ENCODE results near the gene MLH3.

Gene MLH3

DNA sequence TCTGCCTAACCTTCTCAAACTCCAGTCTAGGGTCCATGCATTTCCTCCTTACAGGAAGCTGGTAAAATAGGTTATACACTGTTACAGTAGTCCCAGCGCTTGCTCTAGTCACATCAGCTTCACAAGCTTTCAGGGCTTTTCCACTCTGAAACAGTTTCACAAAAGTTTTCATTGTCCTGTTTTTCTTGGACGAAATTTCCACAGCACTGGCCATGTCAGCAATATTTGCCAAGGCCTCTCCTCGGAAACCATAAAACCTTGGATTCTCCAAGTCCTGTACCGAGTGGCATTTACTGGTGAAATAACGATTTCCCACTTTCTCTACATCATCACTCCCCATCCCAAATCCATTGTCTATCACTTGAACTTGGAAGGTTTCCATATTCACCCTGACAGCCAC, 2.1 kb downstream of the MLH3 start:
- WGBS (ENCODE audit: extremely low coverage, insufficient coverage, insufficient read length): no CpG with 5 or more reads among the region's 5 CpGs
- H3K9ac ChIP-seq (ENCODE audit: low read length): no peak overlapping the region
- no peak overlapping the region for H2BK12ac ChIP-seq (ENCODE audit: low read length)
- H3K36me3 ChIP-seq (ENCODE audit: control insufficient read depth in 1 of 2, insufficient read depth in 2 of 2, low read length in 2 of 2): peaks cover 0 to 2% of the 10 kb centered on the region in 2 experiments
- no peak overlapping the region for H4K12ac ChIP-seq (ENCODE audit: low read depth, low read length)
- no peak overlapping the region for H4K8ac ChIP-seq (ENCODE audit: low read depth, low read length)
- H2AK5ac ChIP-seq (ENCODE audit: low read length): no peak overlapping the region
- H2AFZ ChIP-seq (ENCODE audit: insufficient read depth, low read length, poor library complexity): no peak overlapping the region
- no peak overlapping the region for H2BK5ac ChIP-seq (ENCODE audit: low read depth, low read length, poor library complexity)
- no peak overlapping the region for H3K14ac ChIP-seq (ENCODE audit: low read length)
- H3K18ac ChIP-seq (ENCODE audit: low read length): no peak overlapping the region
- H3K9me3 ChIP-seq (ENCODE audit: insufficient read depth, low read depth, low read length): no peaks in the 10 kb centered on the region
- no peak overlapping the region for H3K23ac ChIP-seq (ENCODE audit: low read length)
- no peak overlapping the region for H3K4me2 ChIP-seq (ENCODE audit: low read length)
- H3K4ac ChIP-seq (ENCODE audit: low read depth, low read length): no peak overlapping the region
- H4K91ac ChIP-seq (ENCODE audit: low read depth, low read length): no peak overlapping the region
- H3K4me1 ChIP-seq (ENCODE audit: control insufficient read depth in 1 of 2, insufficient read depth in 2 of 2, low read length in 2 of 2): peaks cover 0 to 3% of the 10 kb centered on the region in 2 experiments
- no peaks in the 10 kb centered on the region for H3K27me3 ChIP-seq (ENCODE audit: insufficient read depth, low read length)
- no peak overlapping the region for H3K27ac ChIP-seq (ENCODE audit: low read depth, low read length)
- peaks cover 5% of the 10 kb centered on the region for H3K79me2 ChIP-seq (ENCODE audit: control insufficient read depth, insufficient read depth, low read length, poor library complexity)
- no peak overlapping the region for H3K4me3 ChIP-seq (ENCODE audit: low read depth, low read length)
- H2BK120ac ChIP-seq (ENCODE audit: insufficient read depth, low read length, poor library complexity): no peak overlapping the region
- DNase-seq: no peak
- peaks cover 6% of the 10 kb centered on the region for H3K79me1 ChIP-seq (ENCODE audit: low read length)

DNA sequence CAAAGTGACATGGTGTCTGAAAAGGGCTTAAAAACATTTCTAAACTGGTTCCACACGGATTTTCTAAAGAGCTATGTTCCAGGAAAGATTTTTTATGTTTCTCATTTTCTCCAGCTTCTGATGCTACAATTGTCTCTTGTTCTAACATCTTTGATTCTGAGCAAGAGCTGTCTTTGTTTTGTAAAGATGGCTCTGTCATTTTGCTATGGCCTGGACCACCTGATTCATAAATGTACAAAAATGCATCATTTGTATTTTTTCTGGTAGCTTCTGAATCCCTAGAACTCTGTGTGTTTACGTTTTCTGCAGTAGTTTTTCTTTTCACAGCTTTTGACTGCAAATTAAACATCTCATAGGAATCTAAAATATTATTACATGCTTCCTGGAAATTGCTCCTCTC, 3.2 kb downstream of the MLH3 start:
- H2BK120ac ChIP-seq (ENCODE audit: insufficient read depth, low read length, poor library complexity): no peak overlapping the region
- H2AFZ ChIP-seq (ENCODE audit: insufficient read depth, low read length, poor library complexity): no peak overlapping the region
- no peak overlapping the region for H4K91ac ChIP-seq (ENCODE audit: low read depth, low read length)
- DNase-seq: no peak
- no peak overlapping the region for H3K9ac ChIP-seq (ENCODE audit: low read length)
- H3K4me3 ChIP-seq (ENCODE audit: low read depth, low read length): no peak overlapping the region
- no peak overlapping the region for H3K23ac ChIP-seq (ENCODE audit: low read length)
- no peak overlapping the region for H2AK5ac ChIP-seq (ENCODE audit: low read length)
- H4K8ac ChIP-seq (ENCODE audit: low read depth, low read length): no peak overlapping the region
- no peak overlapping the region for H2BK12ac ChIP-seq (ENCODE audit: low read length)
- no peak overlapping the region for H2BK5ac ChIP-seq (ENCODE audit: low read depth, low read length, poor library complexity)
- peaks cover 6% of the 10 kb centered on the region for H3K79me1 ChIP-seq (ENCODE audit: low read length)
- peaks cover 5% of the 10 kb centered on the region for H3K79me2 ChIP-seq (ENCODE audit: control insufficient read depth, insufficient read depth, low read length, poor library complexity)
- no peak overlapping the region for H3K14ac ChIP-seq (ENCODE audit: low read length)
- H3K9me3 ChIP-seq (ENCODE audit: insufficient read depth, low read depth, low read length): no peaks in the 10 kb centered on the region
- no peaks in the 10 kb centered on the region for H3K27me3 ChIP-seq (ENCODE audit: insufficient read depth, low read length)
- no peak overlapping the region for H3K4ac ChIP-seq (ENCODE audit: low read depth, low read length)
- H4K12ac ChIP-seq (ENCODE audit: low read depth, low read length): no peak overlapping the region
- H3K4me2 ChIP-seq (ENCODE audit: low read length): no peak overlapping the region
- H3K18ac ChIP-seq (ENCODE audit: low read length): no peak overlapping the region
- no peak overlapping the region for H3K27ac ChIP-seq (ENCODE audit: low read depth, low read length)
- peaks cover 0 to 2% of the 10 kb centered on the region in 2 experiments for H3K36me3 ChIP-seq (ENCODE audit: control insufficient read depth in 1 of 2, insufficient read depth in 2 of 2, low read length in 2 of 2)
- H3K4me1 ChIP-seq (ENCODE audit: control insufficient read depth in 1 of 2, insufficient read depth in 2 of 2, low read length in 2 of 2): peaks cover 0 to 3% of the 10 kb centered on the region in 2 experiments
- WGBS (ENCODE audit: extremely low coverage, insufficient coverage, insufficient read length): no CpG with 5 or more reads among the region's 2 CpGs

DNA sequence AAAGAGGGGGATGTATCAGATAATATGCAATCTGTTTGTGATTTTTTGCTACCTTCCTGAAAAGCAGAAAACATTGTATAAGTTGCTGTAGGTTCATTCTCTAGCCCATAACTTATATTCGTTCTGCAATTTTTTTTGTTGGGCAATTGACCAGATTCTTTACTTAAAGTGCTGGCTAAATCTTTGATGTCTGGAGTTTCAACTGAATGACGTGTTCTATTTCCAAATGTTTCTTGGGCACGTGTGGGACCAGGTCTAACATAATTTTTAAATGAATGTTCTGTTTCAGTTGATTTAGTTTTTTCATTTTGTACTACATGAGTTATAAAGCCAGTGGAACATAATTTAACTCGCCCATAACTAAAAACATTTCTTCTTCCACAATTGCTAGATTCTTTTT, 3.8 kb downstream of the MLH3 start:
- H2BK120ac ChIP-seq (ENCODE audit: insufficient read depth, low read length, poor library complexity): no peak overlapping the region
- H4K12ac ChIP-seq (ENCODE audit: low read depth, low read length): no peak overlapping the region
- no peak overlapping the region for H3K4ac ChIP-seq (ENCODE audit: low read depth, low read length)
- H3K79me1 ChIP-seq (ENCODE audit: low read length): peaks cover 6% of the 10 kb centered on the region
- H3K27me3 ChIP-seq (ENCODE audit: insufficient read depth, low read length): no peaks in the 10 kb centered on the region
- DNase-seq: peak in 1 of 2 donors; percentile 68
- no peak overlapping the region for H3K27ac ChIP-seq (ENCODE audit: low read depth, low read length)
- no peaks in the 10 kb centered on the region for H3K9me3 ChIP-seq (ENCODE audit: insufficient read depth, low read depth, low read length)
- no peak overlapping the region for H2AK5ac ChIP-seq (ENCODE audit: low read length)
- H3K23ac ChIP-seq (ENCODE audit: low read length): no peak overlapping the region
- H3K4me2 ChIP-seq (ENCODE audit: low read length): no peak overlapping the region
- H3K36me3 ChIP-seq (ENCODE audit: control insufficient read depth in 1 of 2, insufficient read depth in 2 of 2, low read length in 2 of 2): peaks cover 0 to 2% of the 10 kb centered on the region in 2 experiments
- H4K8ac ChIP-seq (ENCODE audit: low read depth, low read length): no peak overlapping the region
- H3K9ac ChIP-seq (ENCODE audit: low read length): no peak overlapping the region
- no peak overlapping the region for H3K4me3 ChIP-seq (ENCODE audit: low read depth, low read length)
- H2BK12ac ChIP-seq (ENCODE audit: low read length): no peak overlapping the region
- no peak overlapping the region for H3K18ac ChIP-seq (ENCODE audit: low read length)
- peaks cover 5% of the 10 kb centered on the region for H3K79me2 ChIP-seq (ENCODE audit: control insufficient read depth, insufficient read depth, low read length, poor library complexity)
- no peak overlapping the region for H4K91ac ChIP-seq (ENCODE audit: low read depth, low read length)
- H2AFZ ChIP-seq (ENCODE audit: insufficient read depth, low read length, poor library complexity): no peak overlapping the region
- no peak overlapping the region for H3K14ac ChIP-seq (ENCODE audit: low read length)
- no CpG with 5 or more reads among the region's 4 CpGs for WGBS (ENCODE audit: extremely low coverage, insufficient coverage, insufficient read length)
- H2BK5ac ChIP-seq (ENCODE audit: low read depth, low read length, poor library complexity): no peak overlapping the region
- H3K4me1 ChIP-seq (ENCODE audit: control insufficient read depth in 1 of 2, insufficient read depth in 2 of 2, low read length in 2 of 2): peaks cover 0 to 3% of the 10 kb centered on the region in 2 experiments

DNA sequence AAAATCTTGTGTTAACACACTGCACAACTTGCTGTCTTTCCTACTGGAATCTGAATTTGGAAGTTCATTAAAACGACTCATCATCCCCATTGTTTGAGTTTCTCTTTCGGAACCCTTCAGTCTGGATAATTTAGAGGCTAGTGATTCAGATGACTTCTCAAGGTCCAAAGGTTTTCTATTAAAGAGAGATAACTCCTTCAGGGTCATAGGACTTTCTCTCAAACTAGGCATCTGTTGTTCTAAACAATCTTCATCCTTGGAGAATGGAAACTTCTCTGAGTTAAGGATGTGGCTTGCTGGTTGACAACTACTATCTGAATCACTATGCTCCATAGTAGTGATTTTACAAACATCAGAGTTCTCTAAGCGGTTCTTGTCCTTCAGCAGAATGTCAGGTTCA, 4.4 kb downstream of the MLH3 start:
- no peak overlapping the region for H3K27ac ChIP-seq (ENCODE audit: low read depth, low read length)
- peaks cover 2 to 3% of the 10 kb centered on the region in 2 experiments for H3K4me1 ChIP-seq (ENCODE audit: control insufficient read depth in 1 of 2, insufficient read depth in 2 of 2, low read length in 2 of 2)
- no peaks in the 10 kb centered on the region for H3K9me3 ChIP-seq (ENCODE audit: insufficient read depth, low read depth, low read length)
- peaks cover 5% of the 10 kb centered on the region for H3K79me2 ChIP-seq (ENCODE audit: control insufficient read depth, insufficient read depth, low read length, poor library complexity)
- H2BK5ac ChIP-seq (ENCODE audit: low read depth, low read length, poor library complexity): no peak overlapping the region
- no peak overlapping the region for H4K91ac ChIP-seq (ENCODE audit: low read depth, low read length)
- H2BK120ac ChIP-seq (ENCODE audit: insufficient read depth, low read length, poor library complexity): no peak overlapping the region
- peaks cover 0 to 2% of the 10 kb centered on the region in 2 experiments for H3K36me3 ChIP-seq (ENCODE audit: control insufficient read depth in 1 of 2, insufficient read depth in 2 of 2, low read length in 2 of 2)
- H3K14ac ChIP-seq (ENCODE audit: low read length): no peak overlapping the region
- no peak overlapping the region for H4K8ac ChIP-seq (ENCODE audit: low read depth, low read length)
- no peak overlapping the region for H2AK5ac ChIP-seq (ENCODE audit: low read length)
- H3K9ac ChIP-seq (ENCODE audit: low read length): no peak overlapping the region
- no peaks in the 10 kb centered on the region for H3K27me3 ChIP-seq (ENCODE audit: insufficient read depth, low read length)
- no peak overlapping the region for H3K23ac ChIP-seq (ENCODE audit: low read length)
- no peak overlapping the region for H3K18ac ChIP-seq (ENCODE audit: low read length)
- WGBS (ENCODE audit: extremely low coverage, insufficient coverage, insufficient read length): no CpG with 5 or more reads among the region's 3 CpGs
- no peak overlapping the region for H3K4me2 ChIP-seq (ENCODE audit: low read length)
- H3K4ac ChIP-seq (ENCODE audit: low read depth, low read length): no peak overlapping the region
- H3K79me1 ChIP-seq (ENCODE audit: low read length): peaks cover 6% of the 10 kb centered on the region
- H4K12ac ChIP-seq (ENCODE audit: low read depth, low read length): no peak overlapping the region
- H3K4me3 ChIP-seq (ENCODE audit: low read depth, low read length): no peak overlapping the region
- no peak overlapping the region for H2AFZ ChIP-seq (ENCODE audit: insufficient read depth, low read length, poor library complexity)
- DNase-seq: peak in 1 of 2 donors; percentile 9
- no peak overlapping the region for H2BK12ac ChIP-seq (ENCODE audit: low read length)
